ENCODE data around the gene HS2ST1.

The HS2ST1 gene

GRCh38 chr1:87156124-87156523, 241.7 kb downstream of the HS2ST1 start:
- H3K4me2 ChIP-seq (ENCODE audit: low read length), result no peak overlapping the region
- H3K79me2 ChIP-seq (ENCODE audit: insufficient read depth, low read length), result no peaks in the 10 kb centered on the region
- H3K36me3 ChIP-seq (ENCODE audit: insufficient read depth, low read length), result no peaks in the 10 kb centered on the region
- no peak overlapping the region for H3K4me3 ChIP-seq (ENCODE audit: low read depth, low read length, poor library complexity, severe bottlenecking)
- peaks cover 33% of the 10 kb centered on the region for H3K4me1 ChIP-seq (ENCODE audit: insufficient read depth, low read length, severe bottlenecking)
- H3K9me2 ChIP-seq (ENCODE audit: low read depth, low read length), result no peaks in the 10 kb centered on the region
- H3F3A ChIP-seq (ENCODE audit: insufficient read depth, low read length), result no peaks in the 10 kb centered on the region
- no peak overlapping the region for H3K9ac ChIP-seq (ENCODE audit: low read length)
- H3K27me3 ChIP-seq (ENCODE audit: insufficient read depth, low read length), result no peaks in the 10 kb centered on the region
- H2AFZ ChIP-seq (ENCODE audit: low read length), result no peak overlapping the region
- H3K9me3 ChIP-seq (ENCODE audit: low read length), result no peaks in the 10 kb centered on the region
- TF ChIP-seq EZH2 (IDR thresholded peaks at IDR 0.05; ENCODE audit: borderline replicate concordance, low read length), result no peak
- TF ChIP-seq CTCF (IDR thresholded peaks at IDR 0.05; ENCODE audit: low read length), result no peak
- H3K27ac ChIP-seq (ENCODE audit: low read depth, low read length, poor library complexity, severe bottlenecking), result no peak overlapping the region
- no peaks in the 10 kb centered on the region for H4K20me1 ChIP-seq (ENCODE audit: insufficient read depth, low read length)

GRCh38 chr1:87159378-87159915, 245.0 kb downstream of the HS2ST1 start:
- Histone ChIP-seq H2AFZ (ENCODE audit: low read length) (no peak overlapping the region), H3K4me3 (ENCODE audit: low read depth, low read length, poor library complexity, severe bottlenecking) (no peak overlapping the region), H3K9me2 (ENCODE audit: low read depth, low read length) (no peaks in the 10 kb centered on the region), H3K79me2 (ENCODE audit: insufficient read depth, low read length) (no peaks in the 10 kb centered on the region), H3K27ac (ENCODE audit: low read depth, low read length, poor library complexity, severe bottlenecking) (no peak overlapping the region), H3F3A (ENCODE audit: insufficient read depth, low read length) (no peaks in the 10 kb centered on the region), H3K27me3 (ENCODE audit: insufficient read depth, low read length) (no peaks in the 10 kb centered on the region), H3K9ac (ENCODE audit: low read length) (no peak overlapping the region), H3K9me3 (ENCODE audit: low read length) (no peaks in the 10 kb centered on the region), H3K4me1 (ENCODE audit: insufficient read depth, low read length, severe bottlenecking) (peaks cover 13% of the 10 kb centered on the region), H3K36me3 (ENCODE audit: insufficient read depth, low read length) (no peaks in the 10 kb centered on the region), H4K20me1 (ENCODE audit: insufficient read depth, low read length) (no peaks in the 10 kb centered on the region), H3K4me2 (ENCODE audit: low read length) (no peak overlapping the region)
- TF ChIP-seq CTCF (IDR thresholded peaks at IDR 0.05; ENCODE audit: low read length) (no peak), EZH2 (IDR thresholded peaks at IDR 0.05; ENCODE audit: borderline replicate concordance, low read length) (no peak)

Data from OCI-LY1 (cell line).